Breast epithelium (tissue), 3 donors: ENCODE data around the gene SPACA9.

ENCODE experiments used
- POLR2AphosphoS5 ChIP-seq, 3 donors: sonication (generic); formaldehyde crosslinking; IDR thresholded peaks; one replicate each; pipeline ENCODE4 v1.6.1; 2017; ENCODE audit warnings: antibody characterized with exemption in 3 of 3
- TF ChIP-seq, protein P1 (sequence below), 3 donors: fragments of 450-650 bp; IDR thresholded peaks; one replicate each; pipeline ENCODE4 v1.5.1; 2016 to 2017; ENCODE audit warnings: antibody characterized with exemption in 3 of 3, mild to moderate bottlenecking in 3 of 3, moderate library complexity in 3 of 3

DNA sequence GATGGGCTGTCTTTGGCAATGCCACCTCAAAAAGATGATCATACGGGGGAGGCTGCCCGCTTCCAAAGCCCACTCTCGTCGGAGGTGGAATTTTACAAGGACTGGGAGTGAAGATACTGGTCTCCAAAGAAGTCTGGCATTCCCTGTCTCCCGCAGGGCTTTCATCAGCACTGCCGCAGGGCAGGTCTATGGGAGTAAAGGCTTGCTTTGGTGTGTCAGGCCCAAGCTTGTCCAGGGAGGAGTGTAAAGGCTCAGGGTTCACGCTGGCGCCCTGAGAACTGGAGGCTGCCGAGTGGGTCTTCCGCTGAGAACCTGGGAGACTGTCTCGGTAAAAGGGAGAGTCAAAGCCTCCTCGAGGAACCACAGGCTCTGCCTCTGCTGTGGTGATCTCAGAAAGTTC is 27.0 kb downstream of the SPACA9 start:
- TF ChIP-seq, protein P1, sequence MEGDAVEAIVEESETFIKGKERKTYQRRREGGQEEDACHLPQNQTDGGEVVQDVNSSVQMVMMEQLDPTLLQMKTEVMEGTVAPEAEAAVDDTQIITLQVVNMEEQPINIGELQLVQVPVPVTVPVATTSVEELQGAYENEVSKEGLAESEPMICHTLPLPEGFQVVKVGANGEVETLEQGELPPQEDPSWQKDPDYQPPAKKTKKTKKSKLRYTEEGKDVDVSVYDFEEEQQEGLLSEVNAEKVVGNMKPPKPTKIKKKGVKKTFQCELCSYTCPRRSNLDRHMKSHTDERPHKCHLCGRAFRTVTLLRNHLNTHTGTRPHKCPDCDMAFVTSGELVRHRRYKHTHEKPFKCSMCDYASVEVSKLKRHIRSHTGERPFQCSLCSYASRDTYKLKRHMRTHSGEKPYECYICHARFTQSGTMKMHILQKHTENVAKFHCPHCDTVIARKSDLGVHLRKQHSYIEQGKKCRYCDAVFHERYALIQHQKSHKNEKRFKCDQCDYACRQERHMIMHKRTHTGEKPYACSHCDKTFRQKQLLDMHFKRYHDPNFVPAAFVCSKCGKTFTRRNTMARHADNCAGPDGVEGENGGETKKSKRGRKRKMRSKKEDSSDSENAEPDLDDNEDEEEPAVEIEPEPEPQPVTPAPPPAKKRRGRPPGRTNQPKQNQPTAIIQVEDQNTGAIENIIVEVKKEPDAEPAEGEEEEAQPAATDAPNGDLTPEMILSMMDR (IDR thresholded peaks at IDR 0.05) = no peak
- no peak for TF ChIP-seq POLR2AphosphoS5 (IDR thresholded peaks at IDR 0.05)
